ENCODE results near the gene BIRC5.
"Not testable (repeated sequence)": the region's sequence is repeated elsewhere in the genome, so short reads cannot be mapped to it uniquely, and the experiment has no call there.

- TF ChIP-seq CTCF (IDR thresholded peaks at IDR 0.05; ENCODE audit: low read depth, low read length, poor library complexity, severe bottlenecking); EZH2phosphoT487 (IDR thresholded peaks at IDR 0.05; ENCODE audit: borderline replicate concordance, low read length): not testable (repeated sequence)
Observed at GRCh38 chr17:78235022-78235421, 21.0 kb downstream of the BIRC5 start.
